HG03457 (cell line): ENCODE data around the gene SNX19.
"Not testable (repeated sequence)": the region's sequence is repeated elsewhere in the genome, so short reads cannot be mapped to it uniquely, and the experiment has no call there.

Experiments used
- ATAC-seq: cut with Tn5 transposase; IDR thresholded peaks from one replicate; pipeline ENCODE4 v1.9.1; 2021; ENCODE audit warnings: moderate number of reproducible peaks; ENCODE audit not compliant: unreplicated experiment

SNX19 gene

DNA sequence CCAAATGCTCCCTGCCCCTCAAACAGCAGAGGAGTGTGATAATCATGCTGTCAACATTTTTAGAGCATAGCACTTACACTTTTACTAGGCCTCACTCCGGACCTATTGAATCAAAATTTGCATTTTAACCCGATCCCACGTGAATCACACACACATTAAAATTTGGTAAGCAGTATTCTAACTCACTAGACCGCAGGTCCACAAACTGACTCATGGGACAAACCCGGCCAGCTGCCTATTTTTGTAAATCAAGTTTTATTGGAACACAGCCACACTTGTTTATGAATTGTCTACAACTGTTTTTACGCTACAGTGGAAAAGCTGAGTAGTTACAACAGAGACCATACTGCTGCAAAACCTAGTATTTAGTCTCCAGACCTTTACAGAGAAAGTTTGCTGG lies 43.3 kb downstream of the SNX19 start:
- ATAC-seq = no peak

DNA sequence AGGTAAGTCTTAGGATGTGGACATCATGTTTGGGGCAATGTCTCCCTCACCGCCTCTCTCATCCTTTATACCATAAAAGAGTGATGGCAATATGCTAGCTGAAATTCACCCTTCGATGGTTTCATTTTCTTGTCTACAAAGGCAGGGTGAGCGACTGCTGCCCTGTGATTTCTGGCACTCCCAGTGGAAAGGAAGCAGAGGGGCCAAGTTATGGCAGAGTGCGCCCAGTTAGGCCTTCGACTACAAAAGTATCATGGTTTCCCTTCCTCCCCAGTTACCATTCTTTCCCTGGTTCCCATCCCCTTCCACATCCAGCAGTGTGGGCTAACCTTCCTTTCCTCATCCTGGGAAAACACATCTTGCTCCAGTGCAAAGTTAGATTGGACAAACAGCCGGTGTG lies 43.8 kb downstream of the SNX19 start:
- ATAC-seq = no peak

DNA sequence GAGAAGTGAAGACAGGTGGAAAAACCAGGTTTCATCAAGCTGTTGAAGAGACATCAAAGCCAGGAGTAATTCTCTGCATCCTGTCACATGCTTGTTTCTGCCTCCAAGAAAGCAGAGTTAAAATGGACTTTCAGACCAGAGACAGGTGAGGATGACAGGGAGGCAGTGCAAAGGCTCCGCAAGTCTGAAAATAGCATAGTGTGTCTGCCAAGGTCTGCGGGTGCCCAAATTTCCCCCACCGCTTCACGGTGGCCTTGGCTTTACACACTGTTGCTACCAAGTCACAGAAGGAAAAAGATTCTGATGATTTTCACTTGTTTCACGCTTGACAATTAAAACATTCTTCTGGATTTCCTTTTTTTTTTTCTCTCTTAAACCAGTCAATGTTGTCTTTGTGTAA lies 44.2 kb downstream of the SNX19 start:
- no peak for ATAC-seq

DNA sequence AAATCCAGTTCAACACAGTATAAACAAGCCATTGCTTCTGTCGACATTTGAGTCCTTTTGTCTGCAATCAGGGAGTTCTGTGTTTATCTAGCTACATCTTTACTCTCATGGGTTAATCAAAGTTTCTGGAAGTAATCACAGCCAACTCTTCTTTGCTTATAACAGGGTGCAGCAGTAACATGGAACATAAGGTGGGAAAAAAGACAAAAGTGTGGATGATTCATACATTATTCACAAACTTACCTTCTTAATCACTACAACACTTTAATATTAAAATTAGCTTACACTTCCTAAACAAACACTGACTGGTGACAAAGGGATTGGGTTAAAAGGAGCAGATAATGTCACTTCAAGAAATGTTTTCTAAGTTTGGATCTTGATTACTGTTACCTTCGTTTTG lies 44.7 kb downstream of the SNX19 start:
- no peak for ATAC-seq

DNA sequence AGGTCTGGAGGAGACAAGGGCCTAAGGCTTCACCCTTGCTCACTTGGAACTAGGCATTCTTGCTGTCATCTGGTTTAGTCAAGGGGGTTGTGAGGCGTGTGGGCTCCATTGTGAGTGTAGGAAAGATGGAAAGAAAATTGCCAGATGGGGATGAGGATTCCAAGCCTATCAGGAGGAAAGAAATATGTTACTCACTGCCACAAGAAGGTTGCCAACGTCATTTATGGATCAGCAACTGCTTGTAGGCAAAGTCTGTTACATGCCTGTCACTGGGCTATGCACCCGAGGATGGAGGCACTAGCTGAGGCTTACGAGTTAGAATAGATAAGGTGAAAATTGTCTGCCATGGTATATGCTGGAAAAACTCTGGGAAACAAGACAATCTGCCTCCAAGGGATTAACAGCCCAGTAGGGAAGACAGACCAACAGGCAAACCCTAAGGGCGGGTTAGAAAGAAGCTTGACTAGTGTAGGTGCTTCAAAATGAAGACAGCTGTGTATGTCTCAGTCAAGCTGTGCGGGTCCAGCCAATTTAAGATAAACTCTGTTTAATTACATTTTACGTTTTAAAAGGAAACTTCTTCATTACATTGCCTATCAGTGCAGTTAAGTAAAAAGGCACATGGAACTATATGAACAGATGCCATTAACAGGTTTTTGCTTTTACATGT lies 47.4 kb downstream of the SNX19 start:
- no peak for ATAC-seq

DNA sequence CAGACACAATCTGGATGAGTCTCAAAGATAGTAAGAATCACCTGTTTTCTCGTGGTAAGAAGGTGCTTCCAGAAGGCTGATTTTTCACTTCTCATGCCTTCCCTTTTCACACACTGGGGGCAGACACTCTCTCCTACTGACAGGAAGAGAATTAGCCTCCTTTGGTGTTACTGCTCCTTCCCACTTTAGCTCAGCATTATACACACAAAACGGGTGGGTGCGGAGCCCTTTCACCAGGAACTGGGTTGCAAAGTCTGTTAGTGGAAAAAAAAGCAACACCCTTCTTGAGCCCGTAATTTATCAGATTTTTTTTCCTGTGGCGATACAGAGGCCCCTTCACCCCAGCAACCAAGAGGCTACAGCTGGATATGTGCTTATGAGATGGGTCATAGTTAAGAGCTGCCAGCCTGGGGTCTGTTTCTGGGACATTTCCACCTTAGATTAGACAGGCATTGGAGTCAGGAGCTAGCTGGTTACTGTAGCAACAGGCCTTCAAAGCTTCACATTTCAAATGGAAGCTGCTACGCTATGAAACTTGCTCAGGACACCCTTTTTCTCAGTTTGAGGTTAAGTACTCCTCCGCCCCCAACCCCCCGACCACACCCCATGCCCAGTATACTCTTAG lies 48.1 kb downstream of the SNX19 start:
- no peak for ATAC-seq

DNA sequence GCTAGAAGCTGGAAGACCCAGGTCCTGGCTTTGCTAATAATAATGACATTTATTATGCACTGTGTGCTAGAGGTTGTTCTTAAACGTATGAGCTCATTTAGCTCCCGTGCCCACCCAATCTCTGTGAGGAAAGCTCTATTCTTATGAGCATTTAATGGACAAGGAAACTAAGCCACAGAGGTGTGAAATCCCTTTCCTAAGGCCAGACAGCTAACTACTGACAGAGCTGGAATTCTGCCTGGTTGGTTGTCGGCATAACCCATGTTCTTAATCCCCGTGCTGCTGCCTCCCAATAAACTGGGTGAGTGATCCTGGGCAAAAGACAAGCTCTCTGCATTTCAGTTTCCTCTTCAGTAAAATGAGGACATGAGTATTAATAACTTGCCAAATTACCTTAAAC lies 49.4 kb downstream of the SNX19 start:
- no peak for ATAC-seq

DNA sequence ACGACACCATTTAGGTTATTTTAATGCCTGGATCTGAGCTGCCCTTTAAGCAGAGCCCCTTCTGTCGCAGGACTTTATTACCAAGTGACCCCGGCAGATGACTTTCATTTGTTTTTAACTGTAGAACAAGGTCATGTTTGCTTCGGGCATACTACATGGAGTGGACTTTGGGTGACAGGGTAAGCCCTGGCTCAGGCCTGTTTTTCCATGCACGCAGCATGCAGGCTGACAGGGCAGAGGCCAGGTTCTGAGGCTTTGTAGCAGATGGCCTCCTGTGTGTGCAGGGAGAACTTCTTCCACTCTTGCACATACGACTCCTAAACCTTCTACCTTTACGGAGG lies 50.5 kb downstream of the SNX19 start:
- no peak for ATAC-seq

DNA sequence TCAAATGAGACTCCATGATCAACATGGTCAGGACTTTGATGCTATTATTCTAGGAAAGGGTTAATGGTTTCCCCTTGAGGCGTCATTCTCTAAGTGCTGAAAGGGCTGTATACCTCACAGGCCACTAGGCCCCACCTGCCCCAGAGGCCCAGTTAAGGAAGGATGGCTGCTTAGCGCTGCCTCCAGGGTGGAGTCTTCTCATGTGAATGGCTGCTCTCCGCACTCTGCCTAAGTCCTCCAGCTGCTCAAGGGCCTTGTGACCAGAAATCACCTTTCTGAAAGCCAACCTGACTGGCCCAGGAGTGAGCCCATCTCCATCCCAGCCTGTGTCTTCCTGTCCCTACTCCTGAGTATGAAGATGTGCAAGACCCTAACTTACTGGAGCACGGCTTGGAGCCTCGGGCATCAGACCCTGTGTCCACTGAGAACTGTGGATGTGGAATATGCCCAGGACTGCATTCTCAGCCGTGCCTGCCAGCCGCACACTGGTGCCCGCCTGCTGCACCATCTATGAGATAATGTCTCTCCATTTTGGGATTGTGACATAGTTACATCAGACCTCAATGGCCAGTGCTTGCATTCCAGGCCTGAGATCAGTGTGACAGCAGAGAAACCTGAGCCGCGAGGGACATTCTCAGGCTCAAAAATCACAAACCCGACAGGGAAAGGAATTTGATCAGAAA lies 51.0 kb downstream of the SNX19 start:
- ATAC-seq = no peak

DNA sequence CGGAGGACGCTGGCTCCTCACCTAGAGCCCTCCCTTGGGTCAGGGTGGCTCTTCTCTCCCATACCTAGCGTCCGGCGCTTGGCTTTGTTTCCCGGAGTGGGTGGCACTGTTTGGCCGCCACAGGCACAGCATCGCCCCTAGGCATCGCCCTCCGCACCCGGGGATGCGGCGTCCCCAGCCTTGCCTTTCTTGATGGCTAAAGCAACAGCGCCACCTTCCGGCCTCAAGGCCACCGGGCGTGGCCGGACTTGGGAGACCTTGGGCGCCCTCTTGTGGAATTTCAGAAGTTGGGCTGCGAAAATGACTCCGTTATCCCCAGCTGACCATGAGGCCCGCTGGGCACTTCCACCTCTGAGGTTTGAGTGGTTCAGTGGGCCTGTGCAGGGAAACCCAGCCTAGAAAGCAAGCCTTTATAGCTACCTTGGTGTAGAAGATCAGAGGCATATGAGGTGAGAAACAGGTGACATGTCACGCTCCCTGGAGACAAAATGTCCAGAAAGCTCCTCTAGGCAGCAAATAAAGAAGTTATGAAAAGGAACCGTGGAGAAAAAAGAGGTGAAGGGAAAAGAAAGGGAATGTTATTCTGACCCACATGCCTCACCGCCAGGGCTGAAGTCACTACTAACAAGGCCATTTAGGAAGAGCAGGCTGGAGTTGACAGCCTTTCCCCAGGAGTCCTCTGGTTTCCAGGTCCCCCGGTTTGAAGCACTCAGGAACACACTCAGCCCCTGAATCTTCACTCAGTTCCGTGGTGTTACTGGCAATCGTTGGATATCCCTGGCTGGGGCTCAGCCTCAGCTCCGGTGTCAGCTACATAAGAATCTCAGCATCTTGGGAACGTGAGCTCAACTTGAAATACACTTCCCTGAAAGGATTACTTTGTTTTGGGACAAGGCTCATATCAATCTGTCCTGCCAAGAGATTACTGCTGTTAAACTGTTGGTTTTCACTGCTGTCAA lies 54.1 kb downstream of the SNX19 start:
- ATAC-seq = peak; percentile 80

DNA sequence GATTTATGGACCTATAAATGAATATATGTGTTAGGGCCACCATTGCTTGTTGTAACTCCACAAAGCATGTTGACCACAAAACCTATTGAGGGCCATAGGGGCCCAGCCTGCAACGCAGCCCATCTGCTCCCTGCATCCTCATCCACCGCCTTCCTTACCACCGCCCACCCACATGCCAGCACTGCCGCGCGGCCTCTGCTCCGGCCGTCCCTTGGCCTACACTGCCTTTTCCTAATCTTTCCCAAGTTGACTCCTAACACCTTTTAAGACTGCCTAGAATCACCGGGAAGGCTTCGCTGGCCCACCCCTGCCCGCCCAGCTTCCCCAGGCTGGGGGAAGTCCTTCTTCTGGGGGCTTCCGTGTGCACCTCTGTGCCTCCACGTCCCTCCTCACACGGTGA lies 55.0 kb downstream of the SNX19 start:
- ATAC-seq = no peak

DNA sequence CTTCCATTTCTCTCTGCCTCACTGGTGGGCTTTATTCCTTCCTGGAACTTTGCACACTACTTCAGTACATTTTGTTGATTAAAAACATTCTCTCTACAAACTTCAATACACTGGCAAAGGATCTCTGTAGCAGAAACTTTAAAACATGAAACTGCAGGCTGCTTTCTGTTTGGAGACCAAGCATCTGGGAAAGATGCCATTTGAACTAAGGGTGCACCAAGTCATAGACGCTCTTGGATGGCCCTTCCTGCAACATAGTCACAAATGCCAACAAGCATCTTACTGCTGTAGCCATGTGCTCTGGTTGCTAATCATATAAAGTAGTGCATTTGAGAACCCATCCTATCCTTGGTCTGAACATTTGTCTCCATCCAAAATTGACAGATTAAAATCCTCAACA lies 56.4 kb downstream of the SNX19 start:
- ATAC-seq = no peak

DNA sequence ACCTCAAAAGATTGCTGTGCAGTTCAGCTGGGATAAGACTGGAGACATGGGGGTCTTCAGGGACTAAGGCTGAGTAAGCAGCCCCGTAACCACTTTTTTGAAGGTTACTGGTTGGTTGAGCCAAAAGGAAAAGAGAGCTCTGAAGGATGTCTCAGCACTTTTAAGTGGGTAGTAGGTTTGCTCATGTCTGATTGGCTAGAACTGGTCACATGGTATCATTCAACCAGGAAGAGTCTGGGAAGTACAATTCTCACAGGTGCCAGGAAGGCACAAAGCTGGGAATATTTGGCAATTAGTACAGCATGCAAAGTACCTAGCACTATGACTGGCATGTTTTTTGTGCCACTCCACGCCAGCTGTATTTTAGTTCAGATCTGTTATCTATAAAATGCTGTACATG lies 58.1 kb downstream of the SNX19 start:
- no peak for ATAC-seq

DNA sequence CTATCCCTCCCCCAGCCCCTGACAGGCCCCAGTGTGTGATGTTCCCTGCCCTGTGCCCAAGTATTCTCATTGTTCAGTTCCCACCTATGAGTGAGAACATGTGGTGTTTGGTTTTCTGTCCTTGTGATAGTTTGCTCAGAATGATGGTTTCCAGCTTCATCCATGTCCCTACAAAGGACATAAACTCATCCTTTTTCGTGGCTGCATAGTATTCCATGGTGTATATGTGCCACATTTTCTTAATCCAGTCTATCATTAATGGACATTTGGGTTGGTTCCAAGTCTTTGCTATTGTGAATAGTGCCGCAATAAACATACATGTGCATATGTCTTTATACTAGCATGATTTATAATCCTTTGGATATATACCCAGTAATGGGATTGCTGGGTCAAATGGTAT lies 60.6 kb downstream of the SNX19 start:
- not testable (repeated sequence) for ATAC-seq

DNA sequence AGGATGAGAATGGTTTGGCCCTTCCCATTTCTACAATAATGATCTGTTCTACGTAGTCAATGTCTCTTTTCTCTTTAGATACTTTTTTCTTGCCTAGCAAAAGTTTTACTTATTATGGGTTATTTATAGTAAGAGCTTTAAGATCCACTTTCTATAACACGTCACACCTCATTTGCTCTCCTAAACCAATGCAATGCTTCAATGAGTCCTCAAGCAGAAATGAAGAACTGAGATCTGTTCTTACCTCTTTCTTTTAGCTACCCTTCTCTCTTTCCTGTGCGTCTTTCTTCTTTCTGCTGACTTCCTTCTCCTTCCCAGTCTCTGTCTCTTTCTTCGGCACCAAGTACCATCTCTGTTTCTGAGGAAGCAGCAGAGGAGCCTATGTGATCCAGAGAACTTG lies 61.8 kb downstream of the SNX19 start:
- ATAC-seq = no peak

DNA sequence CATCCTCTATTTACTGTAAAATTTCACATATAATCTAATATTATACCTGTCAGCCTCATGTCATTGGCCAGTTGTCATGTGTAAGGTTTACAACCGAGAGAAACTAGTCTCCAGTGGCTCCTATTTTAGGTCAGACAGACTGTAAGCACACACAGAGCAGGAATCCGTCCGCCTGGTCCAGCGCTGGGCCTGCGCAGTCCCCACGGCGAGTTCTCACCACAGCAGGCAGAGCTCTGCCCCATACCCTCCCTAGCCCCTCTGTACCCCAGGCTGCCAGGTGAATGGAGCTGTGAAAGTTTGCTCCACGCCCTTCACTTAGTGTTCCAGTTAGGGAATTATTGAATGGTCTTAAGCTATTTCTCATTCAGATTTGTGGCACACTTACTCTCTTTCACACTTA lies 63.7 kb downstream of the SNX19 start:
- no peak for ATAC-seq

DNA sequence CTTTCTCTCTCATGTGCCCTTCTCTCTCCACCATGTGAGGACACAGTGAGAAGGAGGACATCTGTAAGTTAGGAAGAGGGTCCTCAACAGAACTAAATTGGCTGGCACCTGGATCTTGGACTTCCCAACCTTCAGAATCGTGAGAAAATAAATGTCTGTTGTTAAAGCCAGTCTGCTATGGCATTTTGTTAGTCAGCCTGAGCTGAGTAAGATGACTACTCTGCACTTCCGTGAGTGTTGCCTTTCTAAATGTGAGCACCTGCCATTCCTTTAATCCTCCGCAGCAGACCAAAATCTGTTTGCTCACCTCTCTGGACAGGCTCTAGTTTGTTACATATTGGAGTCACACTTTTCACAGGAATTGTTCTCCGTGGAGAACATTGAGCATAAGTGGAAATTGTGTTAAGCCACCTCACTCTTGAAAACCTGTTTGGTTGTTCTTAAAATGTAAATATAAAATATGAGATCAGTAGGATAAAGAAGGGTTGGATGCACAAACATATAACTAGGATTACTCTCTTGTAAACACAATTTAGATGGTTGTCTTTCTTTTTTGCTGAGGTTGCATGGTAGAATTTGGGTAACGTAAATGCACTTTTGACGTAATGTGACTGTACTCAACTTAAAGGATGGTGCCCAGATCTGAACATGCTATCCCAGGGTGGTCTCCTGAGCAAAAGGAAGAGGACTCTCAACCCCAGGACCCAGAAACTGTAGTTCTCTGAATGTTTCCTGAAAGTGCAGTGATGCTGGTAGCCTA lies 65.9 kb downstream of the SNX19 start:
- no peak for ATAC-seq

DNA sequence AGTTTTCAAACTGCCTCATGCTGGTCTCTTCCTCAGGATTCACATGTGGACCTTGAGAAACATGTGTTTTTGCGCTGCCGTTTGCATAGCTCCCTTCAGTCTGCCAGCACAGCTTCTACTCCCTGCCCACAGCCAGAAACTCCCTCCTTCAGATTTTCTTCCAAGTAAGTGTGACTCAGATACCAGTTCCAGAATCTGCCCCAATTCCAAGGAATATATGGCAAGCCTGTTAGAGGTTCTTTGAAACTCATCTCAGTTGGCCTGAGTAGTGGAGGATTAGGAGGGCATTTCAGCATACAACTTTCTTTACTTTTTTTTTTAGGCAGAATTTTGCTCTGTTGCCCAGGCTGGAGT lies 67.1 kb downstream of the SNX19 start:
- ATAC-seq = no peak

DNA sequence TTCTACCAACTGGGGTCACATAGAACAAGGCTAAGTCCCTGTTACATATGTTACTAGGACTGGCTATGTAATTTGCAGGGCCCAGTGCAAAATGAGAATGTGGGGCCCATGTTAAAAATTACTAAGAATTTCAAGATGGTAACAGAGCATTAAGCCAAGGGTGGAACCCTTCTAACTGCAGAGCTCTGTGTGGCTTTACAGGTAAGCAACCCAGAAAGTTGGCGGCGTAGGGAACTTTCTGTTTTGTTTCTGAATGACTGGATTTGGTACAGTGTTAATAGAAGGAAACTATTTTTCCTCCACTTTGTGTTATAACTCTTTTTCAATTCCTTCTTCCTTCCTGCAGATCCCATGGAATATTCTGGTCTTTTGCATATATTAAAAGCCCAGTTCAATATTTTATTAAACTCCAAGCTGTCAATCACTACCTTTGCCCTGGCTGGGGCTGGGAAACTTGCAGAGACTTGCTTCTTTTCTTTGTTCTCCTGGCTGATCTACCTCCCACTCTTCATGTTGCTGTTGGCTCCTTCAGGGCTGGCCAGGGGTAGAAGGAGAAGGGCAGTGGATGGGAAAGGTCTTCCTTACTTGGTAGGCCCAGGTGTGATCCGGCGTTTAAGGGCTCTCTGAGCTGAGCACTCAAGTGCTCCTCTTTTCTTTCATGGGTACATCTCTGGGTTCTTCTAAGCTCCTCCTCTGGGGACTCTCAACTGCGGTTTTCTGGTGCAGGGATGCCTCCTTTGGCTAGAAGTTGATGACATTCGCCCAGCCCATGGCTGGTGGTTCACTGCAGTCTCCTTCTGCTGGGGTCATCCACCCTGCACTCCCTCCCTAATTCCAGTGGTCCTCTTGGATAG lies 67.7 kb downstream of the SNX19 start:
- no peak for ATAC-seq

DNA sequence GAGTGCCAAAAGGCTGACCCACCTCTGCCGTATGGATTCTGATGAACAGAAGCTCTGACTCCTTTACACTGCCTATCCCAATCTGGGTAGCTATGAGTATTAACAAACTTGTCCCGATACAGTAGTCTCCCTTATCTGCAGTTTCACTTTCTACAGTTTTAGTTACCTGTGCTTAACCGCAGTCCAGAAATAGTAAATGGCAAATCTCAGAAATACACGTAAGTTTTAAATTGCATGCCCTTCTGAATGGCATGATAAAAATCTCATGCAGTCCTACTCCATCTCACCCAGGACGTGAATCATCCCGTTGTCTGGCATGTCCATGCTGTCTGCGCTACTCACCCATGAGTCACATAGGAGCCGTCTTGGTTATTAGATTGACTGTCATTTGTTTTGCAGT lies 68.8 kb downstream of the SNX19 start:
- ATAC-seq = no peak
